Glutamatergic neuron (in vitro differentiated cells): ENCODE results near the gene WDR90. TPM values are rescaled to one million over a fixed set of nuclear protein-coding genes. Genes with fewer than 3 reads are reported as not detected.

ENCODE experiments used
- DNase-seq: peaks from one replicate; pipeline ENCODE4 v3.0.0; 2022
- H3K27ac Mint-ChIP-seq: one replicate; pipeline ENCODE4 v1.8.0; 2020; ENCODE audit warnings: mild to moderate bottlenecking, mixed read lengths, inconsistent platforms; ENCODE audit not compliant: unreplicated experiment
- H3K27me3 Mint-ChIP-seq: one replicate; pipeline ENCODE4 v1.8.0; 2020; ENCODE audit warnings: mild to moderate bottlenecking, moderate library complexity, mixed read lengths, inconsistent platforms; ENCODE audit not compliant: unreplicated experiment
- H3K36me3 Mint-ChIP-seq: one replicate; pipeline ENCODE4 v1.8.0; 2020; ENCODE audit warnings: mild to moderate bottlenecking, mixed read lengths, inconsistent platforms; ENCODE audit not compliant: unreplicated experiment
- H3K4me1 Mint-ChIP-seq: one replicate; pipeline ENCODE4 v1.8.0; 2020; ENCODE audit warnings: mild to moderate bottlenecking, low read depth, mixed read lengths, inconsistent platforms; ENCODE audit not compliant: unreplicated experiment
- H3K4me3 Mint-ChIP-seq: one replicate; pipeline ENCODE4 v1.8.0; 2020; ENCODE audit warnings: mild to moderate bottlenecking, mixed read lengths, inconsistent platforms; ENCODE audit not compliant: unreplicated experiment
- H3K9me3 Mint-ChIP-seq: one replicate; pipeline ENCODE4 v1.8.0; 2020; ENCODE audit warnings: mild to moderate bottlenecking, moderate library complexity, mixed read lengths, inconsistent platforms; ENCODE audit not compliant: unreplicated experiment
- CTCF ChIP-seq: fragments of 200-600 bp; sonication (generic); IDR thresholded peaks from one replicate; pipeline ENCODE4 v1.5.0; 2021; ENCODE audit not compliant: partially characterized antibody, unreplicated experiment
- total RNA-seq: library from RNA; stranded (reverse); fragmentation: NEBNext Ultra II Directional; extraction: Animal tissue kit (Norgen Biotek cat#: 25700); gene quantifications from one replicate; pipeline ENCODE4 v1.2.1, GENCODE V29; 2021; ENCODE audit not compliant: unreplicated experiment

The WDR90 gene
- total RNA-seq, 1 donor from 2014 or later, result 24.6 TPM

- TF ChIP-seq CTCF, result no peak
- H3K4me3 Mint-ChIP-seq, result no peak overlapping the region
- H3K9me3 Mint-ChIP-seq, result peaks cover 3% of the 10 kb centered on the region
- peaks cover 9% of the 10 kb centered on the region for H3K36me3 Mint-ChIP-seq
- peak overlapping the region; percentile 44 for H3K27ac Mint-ChIP-seq
- H3K4me1 Mint-ChIP-seq, result peaks cover 15% of the 10 kb centered on the region
- H3K27me3 Mint-ChIP-seq, result peaks cover 10% of the 10 kb centered on the region
- no peak for DNase-seq
Measured at GRCh38 chr16:609316-609715, 39.8 kb upstream of the WDR90 start.

GRCh38 chr16:609984-610383 lies 39.2 kb upstream of the WDR90 start:
- DNase-seq, result no peak
- H3K27me3 Mint-ChIP-seq, result peaks cover 10% of the 10 kb centered on the region
- H3K9me3 Mint-ChIP-seq, result peaks cover 3% of the 10 kb centered on the region
- H3K36me3 Mint-ChIP-seq, result peaks cover 16% of the 10 kb centered on the region
- peak overlapping the region; percentile 17 for H3K27ac Mint-ChIP-seq
- peak overlapping the region; percentile 54 for H3K4me3 Mint-ChIP-seq
- peaks cover 18% of the 10 kb centered on the region for H3K4me1 Mint-ChIP-seq
- TF ChIP-seq CTCF, result no peak

- Mint-ChIP-seq H3K9me3 (peaks cover 3% of the 10 kb centered on the region), H3K36me3 (peaks cover 17% of the 10 kb centered on the region), H3K27me3 (peaks cover 13% of the 10 kb centered on the region), H3K4me1 (peaks cover 20% of the 10 kb centered on the region), H3K4me3 (peak overlapping the region; percentile 54), H3K27ac (no peak overlapping the region)
- peak; percentile 52 for TF ChIP-seq CTCF
- no peak for DNase-seq
Measured at GRCh38 chr16:610513-611381, 38.4 kb upstream of the WDR90 start.

GRCh38 chr16:615122-615521 lies 34.0 kb upstream of the WDR90 start:
- H3K27me3 Mint-ChIP-seq, result peaks cover 9% of the 10 kb centered on the region
- H3K36me3 Mint-ChIP-seq, result peaks cover 21% of the 10 kb centered on the region
- no peak overlapping the region for H3K4me3 Mint-ChIP-seq
- peaks cover 6% of the 10 kb centered on the region for H3K9me3 Mint-ChIP-seq
- no peak overlapping the region for H3K27ac Mint-ChIP-seq
- peaks cover 9% of the 10 kb centered on the region for H3K4me1 Mint-ChIP-seq
- no peak for TF ChIP-seq CTCF
- DNase-seq, result no peak
